Measurements from ENCODE around the gene FAM114A1.
"Not testable (repeated sequence)": the region's sequence is repeated elsewhere in the genome, so short reads cannot be mapped to it uniquely, and the experiment has no call there.

FAM114A1 gene

DNA sequence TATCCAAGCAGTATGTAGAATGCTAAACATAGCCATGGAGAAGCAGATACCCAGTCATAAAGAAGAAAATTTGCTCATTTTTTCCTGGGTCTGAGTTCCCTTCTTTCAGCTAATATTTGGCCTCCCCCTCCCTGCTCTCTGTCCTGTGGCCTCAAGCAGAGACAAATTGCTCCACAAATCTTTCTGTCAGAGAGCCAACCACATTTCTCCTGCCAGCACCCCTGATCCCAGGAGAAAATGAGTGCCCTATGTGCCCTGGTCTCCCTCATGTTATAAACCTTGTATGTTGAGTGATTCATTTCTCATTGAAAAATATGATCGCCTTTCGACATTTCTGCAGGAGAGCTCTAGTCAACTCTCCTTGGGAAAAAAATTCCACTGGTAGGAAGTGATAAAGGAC lies 82.6 kb downstream of the FAM114A1 start:
- H3K27me3 ChIP-seq (ENCODE audit: control insufficient read depth, insufficient read depth, low read length), result no peaks in the 10 kb centered on the region
- no peak overlapping the region for H3K27ac ChIP-seq (ENCODE audit: low read length)
- H3K9me3 ChIP-seq (ENCODE audit: control insufficient read depth, insufficient read depth, low read length), result no peaks in the 10 kb centered on the region
- no peak overlapping the region for H3K4me3 ChIP-seq (ENCODE audit: low read length)
- H3K4me1 ChIP-seq (ENCODE audit: control insufficient read depth, insufficient read depth, low read length), result no peaks in the 10 kb centered on the region
- no CpG with 5 or more reads among the region's 2 CpGs for WGBS (ENCODE audit: insufficient coverage, insufficient read length)
- DNase-seq (ENCODE audit: low read depth, low spot score), result no peak
- no peaks in the 10 kb centered on the region for H3K36me3 ChIP-seq (ENCODE audit: control insufficient read depth, insufficient read depth, low read length)

GRCh38 chr4:38950734-38951133 lies 83.1 kb downstream of the FAM114A1 start:
- no peaks in the 10 kb centered on the region for H3K9me3 ChIP-seq (ENCODE audit: control insufficient read depth, insufficient read depth, low read length)
- no peak for DNase-seq (ENCODE audit: low read depth, low spot score)
- no peaks in the 10 kb centered on the region for H3K36me3 ChIP-seq (ENCODE audit: control insufficient read depth, insufficient read depth, low read length)
- H3K4me1 ChIP-seq (ENCODE audit: control insufficient read depth, insufficient read depth, low read length), result no peaks in the 10 kb centered on the region
- 100% methylated on average over 2 of the region's 6 CpGs for WGBS (ENCODE audit: insufficient coverage, insufficient read length)
- no peak overlapping the region for H3K27ac ChIP-seq (ENCODE audit: low read length)
- H3K4me3 ChIP-seq (ENCODE audit: low read length), result no peak overlapping the region
- H3K27me3 ChIP-seq (ENCODE audit: control insufficient read depth, insufficient read depth, low read length), result no peaks in the 10 kb centered on the region

- H3K27me3 ChIP-seq (ENCODE audit: control insufficient read depth, insufficient read depth, low read length), result no peaks in the 10 kb centered on the region
- no peaks in the 10 kb centered on the region for H3K9me3 ChIP-seq (ENCODE audit: control insufficient read depth, insufficient read depth, low read length)
- no peak overlapping the region for H3K4me3 ChIP-seq (ENCODE audit: low read length)
- H3K4me1 ChIP-seq (ENCODE audit: control insufficient read depth, insufficient read depth, low read length), result no peaks in the 10 kb centered on the region
- H3K36me3 ChIP-seq (ENCODE audit: control insufficient read depth, insufficient read depth, low read length), result no peaks in the 10 kb centered on the region
- DNase-seq (ENCODE audit: low read depth, low spot score), result no peak
- H3K27ac ChIP-seq (ENCODE audit: low read length), result no peak overlapping the region
- no CpG with 5 or more reads among the region's 2 CpGs for WGBS (ENCODE audit: insufficient coverage, insufficient read length)
Observed at GRCh38 chr4:38951598-38951997, 84.0 kb downstream of the FAM114A1 start.

DNA sequence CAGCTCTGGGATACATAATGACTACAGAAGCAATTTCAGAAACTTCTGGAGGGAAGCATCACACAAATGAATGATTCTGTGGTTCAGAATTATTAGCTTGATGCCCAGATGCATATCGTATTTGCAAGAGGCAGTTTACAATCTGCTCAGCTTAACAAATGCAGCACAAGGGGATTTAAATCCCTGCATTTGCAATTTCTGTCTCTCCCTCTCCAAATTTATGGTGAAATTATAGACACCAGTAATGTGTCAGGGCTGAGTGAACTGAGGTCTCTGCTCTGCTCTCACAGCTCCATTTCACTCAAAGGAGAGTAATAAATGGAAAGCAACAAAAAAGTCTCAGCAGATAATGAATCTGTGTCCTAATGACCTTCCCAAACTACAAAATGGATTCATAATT lies 84.4 kb downstream of the FAM114A1 start:
- Histone ChIP-seq H3K27me3 (ENCODE audit: control insufficient read depth, insufficient read depth, low read length) (no peaks in the 10 kb centered on the region), H3K27ac (ENCODE audit: low read length) (no peak overlapping the region), H3K36me3 (ENCODE audit: control insufficient read depth, insufficient read depth, low read length) (no peaks in the 10 kb centered on the region), H3K4me1 (ENCODE audit: control insufficient read depth, insufficient read depth, low read length) (no peaks in the 10 kb centered on the region), H3K4me3 (ENCODE audit: low read length) (no peak overlapping the region), H3K9me3 (ENCODE audit: control insufficient read depth, insufficient read depth, low read length) (no peaks in the 10 kb centered on the region)
- no peak for DNase-seq (ENCODE audit: low read depth, low spot score)
- no CpG with 5 or more reads among the region's 1 CpG for WGBS (ENCODE audit: insufficient coverage, insufficient read length)

DNA sequence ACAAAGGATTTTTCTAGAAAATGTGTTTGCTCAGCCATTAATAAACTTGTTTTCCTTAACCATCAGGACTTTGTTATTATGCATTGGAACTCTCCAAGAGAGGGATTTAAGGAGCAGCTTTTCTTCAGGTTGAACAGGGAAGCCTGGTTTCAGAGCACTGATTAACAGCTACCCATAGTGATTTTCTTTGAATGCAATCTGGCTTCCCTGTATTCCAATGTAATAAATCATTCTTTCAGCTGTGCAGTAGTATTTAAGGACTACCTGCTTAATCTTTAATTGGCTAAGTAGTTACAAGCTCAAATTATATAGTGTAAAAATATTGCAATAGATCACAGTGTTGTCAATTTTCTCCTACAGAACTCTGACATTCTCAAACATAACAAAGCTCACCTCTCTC lies 87.1 kb downstream of the FAM114A1 start:
- H3K4me3 ChIP-seq (ENCODE audit: low read length), result no peak overlapping the region
- H3K27me3 ChIP-seq (ENCODE audit: control insufficient read depth, insufficient read depth, low read length), result no peaks in the 10 kb centered on the region
- H3K4me1 ChIP-seq (ENCODE audit: control insufficient read depth, insufficient read depth, low read length), result no peaks in the 10 kb centered on the region
- no peak overlapping the region for H3K27ac ChIP-seq (ENCODE audit: low read length)
- no peak for DNase-seq (ENCODE audit: low read depth, low spot score)
- H3K36me3 ChIP-seq (ENCODE audit: control insufficient read depth, insufficient read depth, low read length), result no peaks in the 10 kb centered on the region
- no peaks in the 10 kb centered on the region for H3K9me3 ChIP-seq (ENCODE audit: control insufficient read depth, insufficient read depth, low read length)

DNA sequence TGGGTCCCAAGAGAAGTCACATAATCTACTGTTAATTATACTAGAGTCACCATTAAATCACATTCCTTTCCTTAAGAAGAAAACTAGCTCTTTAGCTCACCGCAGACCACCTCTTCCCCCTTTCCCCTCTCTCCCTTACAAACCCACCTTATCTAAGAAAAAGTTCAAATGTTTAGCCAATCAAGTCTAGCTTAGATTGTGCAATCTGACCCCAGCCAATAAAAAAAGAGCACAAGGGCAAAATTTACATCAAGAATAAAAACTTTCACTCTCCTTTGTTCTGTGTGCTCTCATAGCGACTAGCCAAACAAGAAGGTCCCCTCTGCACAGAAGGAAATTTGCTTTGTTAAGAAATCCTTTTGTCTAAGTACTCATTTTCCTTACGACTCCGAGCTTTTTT lies 88.4 kb downstream of the FAM114A1 start:
- Histone ChIP-seq H3K27ac (ENCODE audit: low read length) (no peak overlapping the region), H3K36me3 (ENCODE audit: control insufficient read depth, insufficient read depth, low read length) (no peaks in the 10 kb centered on the region), H3K4me3 (ENCODE audit: low read length) (no peak overlapping the region), H3K4me1 (ENCODE audit: control insufficient read depth, insufficient read depth, low read length) (no peaks in the 10 kb centered on the region), H3K9me3 (ENCODE audit: control insufficient read depth, insufficient read depth, low read length) (no peaks in the 10 kb centered on the region), H3K27me3 (ENCODE audit: control insufficient read depth, insufficient read depth, low read length) (no peaks in the 10 kb centered on the region)
- no CpG with 5 or more reads among the region's 4 CpGs for WGBS (ENCODE audit: insufficient coverage, insufficient read length)
- DNase-seq (ENCODE audit: low read depth, low spot score), result no peak

- Histone ChIP-seq H3K4me3 (ENCODE audit: low read length) (no peak overlapping the region), H3K4me1 (ENCODE audit: control insufficient read depth, insufficient read depth, low read length) (no peaks in the 10 kb centered on the region), H3K27ac (ENCODE audit: low read length) (no peak overlapping the region), H3K36me3 (ENCODE audit: control insufficient read depth, insufficient read depth, low read length) (no peaks in the 10 kb centered on the region), H3K9me3 (ENCODE audit: control insufficient read depth, insufficient read depth, low read length) (no peaks in the 10 kb centered on the region), H3K27me3 (ENCODE audit: control insufficient read depth, insufficient read depth, low read length) (no peaks in the 10 kb centered on the region)
- WGBS (ENCODE audit: insufficient coverage, insufficient read length), result no CpG with 5 or more reads among the region's 5 CpGs
- no peak for DNase-seq (ENCODE audit: low read depth, low spot score)
Observed at GRCh38 chr4:38957261-38957815, 89.7 kb downstream of the FAM114A1 start.

DNA sequence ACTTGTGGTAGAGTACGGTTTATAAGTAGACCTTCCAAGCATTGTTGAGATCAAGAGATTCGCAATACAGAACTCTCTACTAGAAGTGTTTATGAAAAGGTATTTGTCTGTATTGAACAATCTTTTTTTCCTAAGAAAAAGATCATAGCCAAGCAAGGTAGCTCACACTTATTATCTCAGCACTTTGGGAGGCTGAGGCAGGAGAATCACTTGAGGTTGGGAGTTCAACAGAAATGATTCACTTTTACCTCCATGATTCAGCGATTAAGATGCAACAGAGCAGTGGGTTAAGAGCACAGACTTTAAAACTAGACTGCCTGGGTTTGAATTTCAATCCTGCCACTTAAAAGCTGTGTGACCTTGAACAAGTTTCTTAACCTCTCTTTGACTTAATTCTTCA lies 90.3 kb downstream of the FAM114A1 start:
- Histone ChIP-seq H3K4me3 (ENCODE audit: low read length) (no peak overlapping the region), H3K27me3 (ENCODE audit: control insufficient read depth, insufficient read depth, low read length) (no peaks in the 10 kb centered on the region), H3K9me3 (ENCODE audit: control insufficient read depth, insufficient read depth, low read length) (no peaks in the 10 kb centered on the region), H3K27ac (ENCODE audit: low read length) (no peak overlapping the region), H3K4me1 (ENCODE audit: control insufficient read depth, insufficient read depth, low read length) (no peaks in the 10 kb centered on the region), H3K36me3 (ENCODE audit: control insufficient read depth, insufficient read depth, low read length) (no peaks in the 10 kb centered on the region)
- no peak for DNase-seq (ENCODE audit: low read depth, low spot score)
- WGBS (ENCODE audit: insufficient coverage, insufficient read length), result no CpG with 5 or more reads among the region's 3 CpGs

- Histone ChIP-seq H3K4me1 (ENCODE audit: control insufficient read depth, insufficient read depth, low read length) (no peaks in the 10 kb centered on the region), H3K9me3 (ENCODE audit: control insufficient read depth, insufficient read depth, low read length) (no peaks in the 10 kb centered on the region), H3K27me3 (ENCODE audit: control insufficient read depth, insufficient read depth, low read length) (no peaks in the 10 kb centered on the region), H3K27ac (ENCODE audit: low read length) (no peak overlapping the region), H3K4me3 (ENCODE audit: low read length) (no peak overlapping the region), H3K36me3 (ENCODE audit: control insufficient read depth, insufficient read depth, low read length) (no peaks in the 10 kb centered on the region)
- WGBS (ENCODE audit: insufficient coverage, insufficient read length), result no CpG with 5 or more reads among the region's 4 CpGs
- DNase-seq (ENCODE audit: low read depth, low spot score), result no peak
Observed at GRCh38 chr4:38958453-38959190, 91.0 kb downstream of the FAM114A1 start.

DNA sequence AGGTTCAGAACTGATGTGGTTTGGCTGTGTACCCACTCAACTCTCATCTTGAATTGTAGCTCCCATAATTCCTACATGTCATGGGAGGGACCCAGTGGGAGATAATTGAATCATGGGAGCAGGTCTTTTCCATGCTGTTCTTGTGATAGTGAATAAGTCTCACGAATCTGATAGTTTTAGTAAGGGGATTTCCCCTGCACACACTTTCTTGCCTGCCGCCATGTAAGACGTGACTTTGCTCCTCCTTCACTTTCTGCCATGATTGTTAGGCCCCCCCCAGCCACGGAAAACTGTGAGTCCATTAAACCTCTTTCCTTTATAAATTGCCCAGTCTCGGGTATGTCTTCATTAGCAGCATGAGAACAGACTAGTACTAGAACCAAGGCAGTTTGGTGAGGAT lies 91.6 kb downstream of the FAM114A1 start:
- no CpG with 5 or more reads among the region's 5 CpGs for WGBS (ENCODE audit: insufficient coverage, insufficient read length)
- H3K27me3 ChIP-seq (ENCODE audit: control insufficient read depth, insufficient read depth, low read length); H3K36me3 ChIP-seq (ENCODE audit: control insufficient read depth, insufficient read depth, low read length); DNase-seq (ENCODE audit: low read depth, low spot score); H3K4me1 ChIP-seq (ENCODE audit: control insufficient read depth, insufficient read depth, low read length); H3K27ac ChIP-seq (ENCODE audit: low read length); H3K4me3 ChIP-seq (ENCODE audit: low read length); H3K9me3 ChIP-seq (ENCODE audit: control insufficient read depth, insufficient read depth, low read length): not testable (repeated sequence)

Measured in iPS DF 6.9 (cell line).